Activated naive CD8-positive, alpha-beta T cell (primary cell): Measurements from ENCODE around the gene ART4.

Source experiments
- H3K27ac Mint-ChIP-seq: one replicate; pipeline ENCODE4 v1.8.0; 2021; ENCODE audit warnings: mixed read lengths
- H3K27me3 Mint-ChIP-seq: one replicate; pipeline ENCODE4 v1.8.0; 2021; ENCODE audit warnings: mixed read lengths
- H3K36me3 Mint-ChIP-seq: one replicate; pipeline ENCODE4 v1.8.0; 2021; ENCODE audit warnings: mixed read lengths
- H3K4me1 Mint-ChIP-seq: one replicate; pipeline ENCODE4 v1.8.0; 2021; ENCODE audit warnings: low read depth, mixed read lengths
- H3K4me3 Mint-ChIP-seq: one replicate; pipeline ENCODE4 v1.8.0; 2021; ENCODE audit warnings: mild to moderate bottlenecking, mixed read lengths
- H3K9me3 Mint-ChIP-seq: one replicate; pipeline ENCODE4 v1.8.0; 2021; ENCODE audit warnings: low read depth, mixed read lengths

ART4 gene

DNA sequence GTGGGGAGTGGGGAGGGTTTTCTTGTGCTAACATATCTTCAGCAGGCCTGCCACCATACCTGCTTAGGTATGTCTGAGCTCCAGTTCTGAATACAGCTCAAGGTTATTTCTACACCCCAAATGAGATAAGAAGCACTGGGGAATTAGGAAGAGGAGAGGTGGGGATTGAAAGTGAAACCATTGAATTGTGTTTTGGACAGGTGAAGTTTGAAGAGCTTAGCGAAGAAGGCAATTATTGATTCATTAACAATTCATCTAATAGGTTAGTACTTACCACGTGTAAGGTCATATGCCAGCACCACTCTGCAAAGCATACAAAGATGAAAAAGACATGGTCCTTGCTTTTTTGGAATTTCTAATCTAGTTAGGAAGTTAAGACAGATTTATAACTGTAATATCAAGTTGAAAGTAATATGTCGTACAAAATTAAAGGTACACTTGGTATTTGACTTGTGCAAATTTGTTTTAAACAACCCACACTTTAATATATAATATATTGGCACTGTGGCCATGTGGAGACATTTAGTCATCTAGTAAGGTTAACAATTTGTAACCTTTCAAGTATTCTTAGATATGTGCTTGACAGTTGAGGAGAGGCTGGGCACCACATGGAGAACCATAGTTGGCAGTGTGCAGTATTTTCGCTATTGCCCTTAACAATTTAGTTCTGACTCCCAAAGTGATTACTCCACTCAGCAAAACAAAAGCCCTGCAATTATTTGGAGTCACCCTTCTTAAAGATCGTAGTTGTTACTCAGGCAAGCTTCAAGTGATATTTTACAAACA is 33.0 kb downstream of the ART4 start:
- H3K27me3 Mint-ChIP-seq, result no peaks in the 10 kb centered on the region
- peaks cover 20% of the 10 kb centered on the region for H3K4me1 Mint-ChIP-seq
- peak overlapping the region; percentile 10 for H3K4me3 Mint-ChIP-seq
- H3K9me3 Mint-ChIP-seq, result no peaks in the 10 kb centered on the region
- no peaks in the 10 kb centered on the region for H3K36me3 Mint-ChIP-seq
- H3K27ac Mint-ChIP-seq, result no peak overlapping the region

DNA sequence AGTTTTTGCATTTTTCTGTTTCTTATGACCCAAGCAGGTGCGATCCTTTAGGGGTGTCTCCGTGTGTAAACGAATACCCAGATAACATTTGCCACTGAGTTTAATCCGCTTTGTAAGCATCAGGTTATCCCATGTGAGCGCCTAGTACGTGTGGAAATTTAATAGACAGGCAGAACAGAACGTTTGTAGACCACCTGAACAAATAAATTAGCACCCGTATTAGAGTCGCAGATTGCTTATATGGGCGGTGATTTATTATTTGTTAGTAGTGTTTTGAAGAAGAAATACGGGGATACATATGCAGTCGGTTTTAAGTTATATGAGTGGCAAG is 39.5 kb downstream of the ART4 start:
- Mint-ChIP-seq H3K27ac (no peak overlapping the region), H3K27me3 (no peaks in the 10 kb centered on the region), H3K9me3 (no peaks in the 10 kb centered on the region), H3K4me3 (no peak overlapping the region), H3K4me1 (peaks cover 30% of the 10 kb centered on the region), H3K36me3 (peaks cover 8% of the 10 kb centered on the region)

DNA sequence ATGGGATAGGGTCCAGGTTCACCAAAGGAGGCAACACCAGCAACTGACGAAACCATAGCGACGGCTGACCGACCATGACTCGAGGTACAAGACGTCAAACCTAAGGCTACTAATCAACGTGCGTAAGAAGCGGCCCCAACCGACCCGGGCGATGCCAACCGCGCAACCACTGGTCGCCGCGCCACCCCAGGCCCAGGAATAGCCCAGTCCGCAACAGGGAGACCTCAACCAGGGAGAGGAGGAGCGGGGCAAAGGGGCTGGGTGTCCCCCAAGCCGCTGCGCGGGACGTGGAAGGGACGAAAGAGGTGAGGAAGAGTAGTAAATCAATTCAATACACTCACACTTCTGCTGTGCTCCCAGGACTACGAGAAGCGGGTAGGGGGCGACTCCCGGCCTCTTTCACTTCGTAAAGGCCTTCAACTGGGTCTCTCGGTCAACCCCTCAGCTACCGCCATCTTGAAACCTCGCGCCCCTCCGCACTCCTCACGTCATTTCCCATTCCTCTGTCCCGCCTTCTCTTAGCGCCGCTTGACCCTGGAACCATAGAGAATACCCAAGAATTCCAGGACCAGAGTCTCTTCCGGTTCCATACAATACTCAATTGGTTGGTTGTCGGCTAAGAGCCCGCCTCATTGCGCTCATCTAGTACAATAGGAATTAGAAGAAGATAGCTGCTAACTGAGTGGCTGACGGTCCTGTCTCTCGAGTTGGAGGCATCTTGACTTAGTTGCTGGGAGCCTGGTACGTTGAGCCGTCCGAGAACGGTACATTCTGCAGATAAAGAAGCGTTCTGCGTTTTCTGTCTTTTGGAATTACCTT is 40.1 kb downstream of the ART4 start, which contains the start of the genes C12orf60 and WBP11:
Gene C12orf60 (plus strand): TSS at position 660 of the 819 bp plus-strand sequence. CDS start 19,266 bp downstream, outside the sequence.
Gene WBP11 (minus strand): TSS at position 468 of the 819 bp plus-strand sequence. CDS start 2,095 bp downstream, outside the sequence.
- no peak within 1 kb of the TSS for H3K27ac Mint-ChIP-seq
- no peaks in the 10 kb centered on the region for H3K27me3 Mint-ChIP-seq
- peaks cover 30% of the 10 kb centered on the region for H3K4me1 Mint-ChIP-seq
- no peaks in the 10 kb centered on the region for H3K9me3 Mint-ChIP-seq
- peaks cover 8% of the 10 kb centered on the region for H3K36me3 Mint-ChIP-seq
- H3K4me3 Mint-ChIP-seq, result no peak within 1 kb of the TSS

DNA sequence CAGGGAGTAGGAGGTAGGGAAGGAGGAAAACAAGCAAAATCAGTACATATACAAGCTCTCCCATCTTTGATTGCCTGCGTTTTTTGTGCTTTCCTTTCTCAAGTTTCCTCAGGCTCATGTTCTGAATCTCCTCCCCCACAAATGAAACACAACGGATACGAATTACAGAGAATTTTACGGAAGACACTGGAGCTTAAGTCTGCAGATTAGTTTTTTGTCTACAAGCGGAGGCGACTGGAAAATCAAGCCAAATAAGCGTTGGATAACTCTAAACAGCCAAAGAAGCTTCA is 40.7 kb downstream of the ART4 start:
- Mint-ChIP-seq H3K4me3 (no peak overlapping the region), H3K27me3 (no peaks in the 10 kb centered on the region), H3K27ac (no peak overlapping the region), H3K4me1 (peaks cover 31% of the 10 kb centered on the region), H3K36me3 (peaks cover 10% of the 10 kb centered on the region), H3K9me3 (no peaks in the 10 kb centered on the region)

DNA sequence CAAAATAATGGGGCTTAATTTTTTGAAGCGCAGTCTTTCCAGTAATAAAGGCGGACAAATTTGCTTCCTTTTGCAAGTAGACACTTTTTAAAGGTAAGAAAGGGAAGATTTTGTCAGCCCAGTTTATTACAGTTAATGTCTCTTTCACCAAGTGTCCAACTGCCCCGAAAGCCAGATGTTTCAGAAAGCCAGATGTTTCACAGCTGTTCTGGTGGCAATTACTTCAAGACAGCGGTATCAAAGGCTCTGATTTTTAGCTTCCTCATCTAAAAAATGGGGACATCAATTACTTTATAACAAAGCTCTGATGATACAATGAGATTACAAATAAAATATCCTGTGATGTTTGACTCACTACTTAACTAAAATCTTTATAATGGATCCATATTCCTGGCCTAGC is 41.1 kb downstream of the ART4 start:
- H3K27me3 Mint-ChIP-seq, result no peaks in the 10 kb centered on the region
- no peak overlapping the region for H3K4me3 Mint-ChIP-seq
- no peaks in the 10 kb centered on the region for H3K9me3 Mint-ChIP-seq
- H3K27ac Mint-ChIP-seq, result no peak overlapping the region
- peaks cover 10% of the 10 kb centered on the region for H3K36me3 Mint-ChIP-seq
- peaks cover 31% of the 10 kb centered on the region for H3K4me1 Mint-ChIP-seq

DNA sequence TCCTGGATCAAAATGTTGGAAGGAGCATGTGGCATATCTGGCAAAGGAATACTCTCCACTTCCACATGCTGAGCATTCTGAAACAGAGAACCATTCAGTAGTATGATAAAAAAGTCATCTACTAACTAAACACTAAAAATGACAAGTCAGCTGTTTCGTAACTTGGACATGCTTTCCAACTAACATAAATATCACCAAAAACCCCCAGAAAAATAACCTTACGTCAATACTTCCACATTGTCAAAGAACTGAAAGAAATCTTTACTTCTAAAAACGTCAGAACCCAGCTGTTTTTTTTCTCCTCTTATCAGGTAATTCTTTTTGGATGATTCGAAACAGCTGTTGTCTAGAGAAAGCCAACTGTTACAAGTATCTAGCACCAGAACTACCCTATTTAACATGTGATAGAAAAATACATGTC is 48.3 kb downstream of the ART4 start:
- H3K27me3 Mint-ChIP-seq, result no peaks in the 10 kb centered on the region
- H3K4me3 Mint-ChIP-seq, result no peak overlapping the region
- no peaks in the 10 kb centered on the region for H3K9me3 Mint-ChIP-seq
- H3K27ac Mint-ChIP-seq, result peak overlapping the region; percentile 76
- H3K36me3 Mint-ChIP-seq, result peaks cover 15% of the 10 kb centered on the region
- peaks cover 5% of the 10 kb centered on the region for H3K4me1 Mint-ChIP-seq

DNA sequence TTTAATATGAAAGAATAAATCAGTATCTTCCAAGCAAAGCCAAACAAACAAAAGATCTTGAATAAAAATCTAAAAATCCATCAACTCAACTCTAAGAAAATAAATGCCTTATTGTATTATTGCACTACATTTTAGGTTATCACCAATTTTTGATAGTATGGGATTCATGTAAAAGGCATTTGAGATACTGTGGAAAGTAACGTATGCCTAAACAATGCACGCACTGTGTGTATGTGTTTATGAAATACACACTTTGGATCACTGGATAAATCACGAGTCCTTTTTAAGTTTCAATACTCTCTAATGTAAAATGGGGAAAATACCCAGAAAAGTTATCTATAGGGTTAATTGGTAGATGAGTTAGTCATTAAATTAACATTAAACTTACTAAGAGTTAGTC is 57.8 kb downstream of the ART4 start:
- no peaks in the 10 kb centered on the region for H3K9me3 Mint-ChIP-seq
- H3K36me3 Mint-ChIP-seq, result peaks cover 9% of the 10 kb centered on the region
- no peaks in the 10 kb centered on the region for H3K27me3 Mint-ChIP-seq

DNA sequence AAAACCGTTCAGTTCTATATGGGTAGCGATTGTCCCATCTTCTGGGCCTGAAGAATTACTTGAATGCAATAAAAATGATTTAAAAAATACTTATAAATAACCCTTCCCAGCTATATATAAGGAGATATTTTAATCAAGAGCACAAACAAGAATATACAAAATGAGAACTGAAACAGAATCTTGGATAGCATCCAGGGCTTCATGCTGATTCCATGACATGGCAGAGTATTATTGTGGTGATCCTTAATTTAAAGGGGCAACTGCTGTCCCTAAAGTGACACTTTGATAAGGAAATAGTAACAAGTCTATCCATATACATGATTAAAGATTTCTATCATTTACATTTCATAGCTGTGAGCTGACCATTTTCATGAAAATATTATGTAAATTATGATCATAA is 58.9 kb downstream of the ART4 start:
- H3K27ac Mint-ChIP-seq, result no peak overlapping the region
- H3K36me3 Mint-ChIP-seq, result peaks cover 5% of the 10 kb centered on the region
- no peak overlapping the region for H3K4me3 Mint-ChIP-seq
- H3K9me3 Mint-ChIP-seq, result no peaks in the 10 kb centered on the region
- no peaks in the 10 kb centered on the region for H3K4me1 Mint-ChIP-seq
- no peaks in the 10 kb centered on the region for H3K27me3 Mint-ChIP-seq

More for the DNA sequence above, 57.8 kb downstream of the ART4 start:
- H3K4me1 Mint-ChIP-seq, result no peaks in the 10 kb centered on the region
- H3K27ac Mint-ChIP-seq, result no peak overlapping the region
- H3K4me3 Mint-ChIP-seq, result no peak overlapping the region

DNA sequence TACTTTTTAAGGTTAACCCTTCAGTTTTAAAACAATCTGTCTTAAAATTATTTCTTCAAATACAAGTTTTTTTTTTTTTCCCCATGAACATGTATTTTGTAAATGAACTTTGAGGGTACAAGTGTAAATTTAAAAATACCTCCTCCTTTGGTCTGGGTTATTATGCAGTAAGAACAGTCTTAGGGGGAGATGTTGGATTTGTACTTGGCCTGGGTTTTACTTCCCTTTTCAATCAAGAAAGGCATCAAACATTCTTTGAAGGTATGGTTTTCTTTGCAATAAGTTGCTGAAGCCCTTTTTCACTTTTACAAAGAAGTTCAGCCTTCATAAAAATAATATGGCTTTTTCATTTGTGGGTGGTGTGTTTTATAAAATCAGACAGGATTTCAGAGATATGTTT is 60.6 kb downstream of the ART4 start:
- H3K9me3 Mint-ChIP-seq, result no peaks in the 10 kb centered on the region
- peaks cover 5% of the 10 kb centered on the region for H3K36me3 Mint-ChIP-seq
- H3K27me3 Mint-ChIP-seq, result no peaks in the 10 kb centered on the region
- H3K27ac Mint-ChIP-seq, result no peak overlapping the region
- no peaks in the 10 kb centered on the region for H3K4me1 Mint-ChIP-seq
- H3K4me3 Mint-ChIP-seq, result no peak overlapping the region

DNA sequence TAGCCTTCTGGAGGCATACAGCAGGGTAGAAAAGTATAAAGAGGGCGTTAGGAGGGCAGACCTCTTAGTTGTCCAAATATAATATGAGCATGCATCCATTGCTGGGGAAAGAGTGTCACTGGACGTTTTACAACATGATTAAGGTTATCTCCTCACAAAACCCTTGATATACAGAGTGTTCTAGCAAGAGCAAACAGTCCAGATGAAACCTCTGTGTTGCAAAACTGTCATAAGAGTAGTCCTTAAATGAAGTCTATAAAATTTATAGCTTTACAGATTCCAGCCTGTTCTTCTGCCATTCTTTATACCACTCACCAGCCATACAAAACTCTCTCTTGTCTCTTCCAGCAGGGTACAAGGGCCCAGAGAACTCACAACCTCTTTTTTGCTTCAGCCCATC is 61.8 kb downstream of the ART4 start:
- Mint-ChIP-seq H3K4me1 (peaks cover 4% of the 10 kb centered on the region), H3K27me3 (no peaks in the 10 kb centered on the region)

DNA sequence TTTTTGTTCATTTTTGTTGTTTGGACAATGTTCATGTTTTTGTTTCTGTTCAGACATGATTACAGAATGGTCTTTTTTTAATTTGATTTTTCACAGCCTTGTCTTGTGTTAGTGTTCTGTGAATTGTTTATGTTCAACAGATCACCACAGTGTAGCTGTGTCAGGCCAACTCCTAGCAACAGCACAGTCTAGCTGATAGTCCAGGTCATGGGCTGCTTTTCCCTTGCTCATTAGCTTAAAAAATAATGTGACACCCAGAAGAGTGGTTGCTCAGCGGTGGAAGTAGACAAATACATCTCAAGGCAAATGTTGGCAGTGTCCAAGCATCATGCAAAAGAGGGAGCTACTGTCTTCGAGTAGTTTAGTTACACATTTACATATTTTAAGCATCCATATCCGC is 62.5 kb downstream of the ART4 start:
- Mint-ChIP-seq H3K27me3 (no peaks in the 10 kb centered on the region), H3K27ac (no peak overlapping the region), H3K4me3 (no peak overlapping the region), H3K9me3 (no peaks in the 10 kb centered on the region), H3K4me1 (peaks cover 11% of the 10 kb centered on the region), H3K36me3 (peaks cover 2% of the 10 kb centered on the region)

More for the DNA sequence above, 61.8 kb downstream of the ART4 start:
- Mint-ChIP-seq H3K9me3 (no peaks in the 10 kb centered on the region), H3K27ac (no peak overlapping the region), H3K36me3 (peaks cover 2% of the 10 kb centered on the region), H3K4me3 (no peak overlapping the region)

DNA sequence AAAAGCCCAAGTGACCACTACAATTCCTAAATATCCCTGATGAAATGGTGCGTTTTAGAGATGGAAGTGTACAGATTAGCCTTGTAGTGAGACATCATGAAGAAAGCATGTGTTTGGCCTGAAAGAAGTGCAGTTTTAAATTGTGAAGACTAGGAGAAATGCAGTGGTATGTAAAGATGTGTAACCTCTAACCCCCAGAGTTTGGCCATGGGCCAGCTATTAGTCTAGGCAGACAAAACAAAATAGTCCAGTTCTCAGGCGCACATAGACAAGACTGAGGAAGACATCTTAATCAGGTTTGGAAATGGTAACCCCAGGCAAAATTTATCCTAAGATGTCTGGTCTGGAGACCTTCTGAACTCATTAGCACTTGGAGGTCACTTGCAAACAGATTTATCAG is 63.5 kb downstream of the ART4 start:
- no peak overlapping the region for H3K27ac Mint-ChIP-seq
- H3K4me3 Mint-ChIP-seq, result no peak overlapping the region
- no peaks in the 10 kb centered on the region for H3K9me3 Mint-ChIP-seq
- H3K36me3 Mint-ChIP-seq, result no peaks in the 10 kb centered on the region
- H3K27me3 Mint-ChIP-seq, result no peaks in the 10 kb centered on the region
- peaks cover 21% of the 10 kb centered on the region for H3K4me1 Mint-ChIP-seq

DNA sequence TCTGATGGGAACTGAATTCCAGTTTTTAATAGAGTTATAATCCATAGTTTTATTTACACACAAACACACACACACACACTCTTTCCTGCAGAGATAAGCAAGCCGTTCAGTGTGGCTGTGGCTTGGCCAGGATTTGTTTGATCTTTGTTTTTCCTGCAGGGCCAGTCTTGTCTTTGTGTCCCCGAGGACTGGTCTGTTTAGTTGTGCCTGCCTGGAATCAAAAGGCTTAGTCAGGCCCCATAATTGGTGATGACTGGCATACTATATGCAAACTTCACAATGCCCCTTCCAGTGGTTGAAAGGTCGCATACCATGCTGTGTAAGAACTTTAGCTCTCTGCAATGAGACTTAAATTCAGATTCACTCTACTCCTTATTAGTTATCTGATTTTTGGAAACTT is 66.1 kb downstream of the ART4 start:
- H3K27ac Mint-ChIP-seq, result no peak overlapping the region
- H3K27me3 Mint-ChIP-seq, result no peaks in the 10 kb centered on the region
- no peaks in the 10 kb centered on the region for H3K9me3 Mint-ChIP-seq
- peaks cover 42% of the 10 kb centered on the region for H3K4me1 Mint-ChIP-seq
- H3K36me3 Mint-ChIP-seq, result no peaks in the 10 kb centered on the region
- no peak overlapping the region for H3K4me3 Mint-ChIP-seq

DNA sequence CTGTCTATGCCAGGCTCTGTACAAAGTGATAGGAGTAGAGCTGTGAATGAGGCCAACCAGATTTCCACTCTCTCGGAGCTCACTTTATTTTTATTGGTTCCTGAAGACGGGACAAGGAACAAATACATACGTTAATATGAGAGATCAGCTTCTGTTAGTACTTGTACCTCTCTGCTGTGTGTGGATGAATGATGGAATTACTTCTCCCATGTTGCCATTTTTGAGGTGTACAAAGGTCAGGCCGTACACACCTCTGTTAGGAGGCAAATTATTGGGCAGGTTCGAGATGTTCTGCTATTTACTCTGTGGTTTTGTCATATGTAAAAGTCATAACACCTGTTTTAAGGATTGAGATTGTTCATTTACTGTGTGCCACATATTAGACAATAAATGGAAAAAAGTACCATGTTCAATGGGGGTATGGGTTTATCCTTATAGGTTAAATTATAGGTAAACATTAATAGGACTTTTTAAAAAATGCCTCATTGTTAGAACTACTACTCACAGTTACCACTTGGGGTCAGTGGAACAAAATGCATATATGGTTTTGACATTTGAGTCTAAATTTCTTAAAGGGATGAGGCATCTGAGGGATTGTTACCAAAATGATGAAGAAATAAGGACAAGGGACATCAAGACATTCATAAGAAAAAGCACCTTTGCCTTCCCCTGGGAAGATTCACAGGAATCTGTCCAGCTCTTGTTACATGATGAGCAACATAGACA is 66.9 kb downstream of the ART4 start:
- Mint-ChIP-seq H3K36me3 (no peaks in the 10 kb centered on the region), H3K27me3 (no peaks in the 10 kb centered on the region), H3K4me1 (peaks cover 49% of the 10 kb centered on the region), H3K4me3 (peak overlapping the region; percentile 97), H3K9me3 (no peaks in the 10 kb centered on the region), H3K27ac (peak overlapping the region; percentile 96)

DNA sequence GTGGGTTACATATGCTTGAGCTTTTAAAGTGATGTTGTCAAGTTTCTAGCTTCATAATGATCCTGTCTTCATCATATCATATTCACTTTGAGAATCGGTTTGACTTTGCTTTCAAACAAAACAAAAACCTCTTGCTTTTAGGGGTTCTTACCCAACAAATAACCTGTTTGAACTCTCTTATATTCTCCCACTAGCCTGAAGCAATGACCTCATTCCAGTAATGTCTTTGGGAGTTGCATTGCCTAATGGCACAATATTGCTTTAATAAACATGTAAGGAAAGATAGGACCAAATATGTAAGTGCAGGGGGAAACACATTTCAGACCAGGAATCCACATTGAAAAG is 67.7 kb downstream of the ART4 start:
- peaks cover 53% of the 10 kb centered on the region for H3K4me1 Mint-ChIP-seq
- H3K9me3 Mint-ChIP-seq, result no peaks in the 10 kb centered on the region
- H3K36me3 Mint-ChIP-seq, result no peaks in the 10 kb centered on the region
- H3K27ac Mint-ChIP-seq, result peak overlapping the region; percentile 96
- H3K27me3 Mint-ChIP-seq, result no peaks in the 10 kb centered on the region
- H3K4me3 Mint-ChIP-seq, result peak overlapping the region; percentile 97
